Stimulated activated CD4-positive, alpha-beta T cell treated with anti-CD3 and anti-CD28 coated beads, Interleukin-15, amount 100 ng/mL, for 24 hours (primary cell): Measurements from ENCODE around the gene NRROS.

Experiments used
- DNase-seq: peaks from one replicate; pipeline ENCODE4 v3.0.0-alpha.2; 2020

Gene NRROS

GRCh38 chr3:196689941-196690660 lies 50.6 kb downstream of the NRROS start:
- no peak for DNase-seq

- no peak for DNase-seq
These were observed 51.9 kb downstream of the NRROS start for GRCh38 chr3:196691386-196691785.

- peak; percentile 16 for DNase-seq
These were observed 54.7 kb downstream of the NRROS start for GRCh38 chr3:196694202-196694638.

GRCh38 chr3:196694941-196695848 lies 55.7 kb downstream of the NRROS start:
- peak; percentile 33 for DNase-seq

- no peak for DNase-seq
These were observed 56.3 kb downstream of the NRROS start for GRCh38 chr3:196695849-196696226.

GRCh38 chr3:196697270-196697669 lies 57.8 kb downstream of the NRROS start:
- no peak for DNase-seq

- no peak for DNase-seq
These were observed 60.3 kb downstream of the NRROS start for GRCh38 chr3:196699749-196700148.

- DNase-seq, result no peak
These were observed 61.3 kb downstream of the NRROS start for GRCh38 chr3:196700801-196701200.

GRCh38 chr3:196706327-196706726 lies 66.8 kb downstream of the NRROS start:
- DNase-seq, result no peak

- no peak for DNase-seq
These were observed 67.2 kb downstream of the NRROS start for GRCh38 chr3:196706731-196707130.

GRCh38 chr3:196707566-196707965 lies 68.1 kb downstream of the NRROS start:
- no peak for DNase-seq

- no peak for DNase-seq
These were observed 69.0 kb downstream of the NRROS start for GRCh38 chr3:196708467-196708866.
